Measurements from ENCODE around the gene ITIH1. TPM values are rescaled to one million over a fixed set of nuclear protein-coding genes. Genes with fewer than 3 reads are reported as not detected.
A peak's percentile ranks its signal among the peaks of the same experiment; 100 is the strongest.

Gene ITIH1
- total and polyA plus RNA-seq, 7 donors = 0.85 TPM; not detected in 6

- Histone ChIP-seq H3K4me1 (no peaks in the 10 kb centered on the region), H3K27me3 (no peaks in the 10 kb centered on the region), H3K9me3 (no peaks in the 10 kb centered on the region), H3K36me3 (peaks cover 0 to 13% (median 8%) of the 10 kb centered on the region in 4 donors), H3K27ac (no peak overlapping the region), H3K4me3 (no peak overlapping the region)
- intact Hi-C loops (cut with DNase I) = no loop called here
- TF ChIP-seq CTCF (IDR thresholded peaks at IDR 0.05) = no peak
- TF ChIP-seq EP300 (IDR thresholded peaks at IDR 0.05) = no peak
- TF ChIP-seq POLR2AphosphoS5 (IDR thresholded peaks at IDR 0.05) = no peak
- no peak for TF ChIP-seq POLR2A (IDR thresholded peaks at IDR 0.05)
- 76 to 93% methylated on average over 2 of the region's 2 CpGs for WGBS, 2 donors
- DNase-seq = no peak
These were observed 42.5 kb downstream of the ITIH1 start for GRCh38 chr3:52819936-52820335.

- Histone ChIP-seq H3K36me3 (peaks cover 0 to 13% (median 8%) of the 10 kb centered on the region in 4 donors), H3K4me3 (no peak overlapping the region), H3K27me3 (no peaks in the 10 kb centered on the region), H3K4me1 (no peaks in the 10 kb centered on the region), H3K27ac (no peak overlapping the region), H3K9me3 (no peaks in the 10 kb centered on the region)
- no peak for DNase-seq
- TF ChIP-seq POLR2AphosphoS5 (IDR thresholded peaks at IDR 0.05) = no peak
- no peak for TF ChIP-seq EP300 (IDR thresholded peaks at IDR 0.05)
- TF ChIP-seq CTCF (IDR thresholded peaks at IDR 0.05) = peak in 1 of 4 experiments; percentile 30
- no peak for TF ChIP-seq POLR2A (IDR thresholded peaks at IDR 0.05)
- 58 to 68% methylated on average over 11 of the region's 11 CpGs for WGBS, 2 donors
- intact Hi-C loops (cut with DNase I) = no loop called here
These were observed 43.3 kb downstream of the ITIH1 start for GRCh38 chr3:52820736-52821135.

- TF ChIP-seq POLR2A (IDR thresholded peaks at IDR 0.05) (no peak), EP300 (IDR thresholded peaks at IDR 0.05) (no peak), CTCF (IDR thresholded peaks at IDR 0.05) (no peak), POLR2AphosphoS5 (IDR thresholded peaks at IDR 0.05) (no peak)
- no peak overlapping the region for H3K4me3 ChIP-seq
- 68 to 86% methylated on average over 5 of the region's 5 CpGs for WGBS, 2 donors
- no peak overlapping the region for H3K27ac ChIP-seq
- H3K9me3 ChIP-seq = no peaks in the 10 kb centered on the region
- no peaks in the 10 kb centered on the region for H3K4me1 ChIP-seq
- peaks cover 0 to 13% (median 8%) of the 10 kb centered on the region in 4 donors for H3K36me3 ChIP-seq
- intact Hi-C loops (cut with DNase I) = no loop called here
- no peak for DNase-seq
- no peaks in the 10 kb centered on the region for H3K27me3 ChIP-seq
These were observed 45.0 kb downstream of the ITIH1 start for GRCh38 chr3:52822363-52822762.

GRCh38 chr3:52824037-52824436 lies 46.6 kb downstream of the ITIH1 start:
- DNase-seq = no peak
- intact Hi-C loops (cut with DNase I) = no loop called here
- no peaks in the 10 kb centered on the region for H3K27me3 ChIP-seq
- H3K36me3 ChIP-seq = peaks cover 0 to 13% (median 8%) of the 10 kb centered on the region in 4 donors
- WGBS, 2 donors = 91 to 95% methylated on average over 10 of the region's 10 CpGs
- H3K4me1 ChIP-seq = no peaks in the 10 kb centered on the region
- no peak overlapping the region for H3K4me3 ChIP-seq
- no peaks in the 10 kb centered on the region for H3K9me3 ChIP-seq
- H3K27ac ChIP-seq = no peak overlapping the region
- TF ChIP-seq POLR2A (IDR thresholded peaks at IDR 0.05) (no peak), CTCF (IDR thresholded peaks at IDR 0.05) (no peak), EP300 (IDR thresholded peaks at IDR 0.05) (no peak), POLR2AphosphoS5 (IDR thresholded peaks at IDR 0.05) (no peak)

- peaks cover 0 to 13% (median 11%) of the 10 kb centered on the region in 4 donors for H3K4me1 ChIP-seq
- WGBS, 2 donors = 77 to 82% methylated on average over 9 of the region's 9 CpGs
These were observed 50.0 kb downstream of the ITIH1 start for GRCh38 chr3:52827441-52827840.

More at GRCh38 chr3:52827441-52827840, 50.0 kb downstream of the ITIH1 start:
- H3K4me3 ChIP-seq = no peak overlapping the region
- H3K36me3 ChIP-seq = peaks cover 0 to 13% (median 8%) of the 10 kb centered on the region in 4 donors
- intact Hi-C loops (cut with DNase I) = no loop called here
- no peak for TF ChIP-seq EP300 (IDR thresholded peaks at IDR 0.05)
- TF ChIP-seq POLR2AphosphoS5 (IDR thresholded peaks at IDR 0.05) = no peak
- no peak for TF ChIP-seq CTCF (IDR thresholded peaks at IDR 0.05)
- TF ChIP-seq POLR2A (IDR thresholded peaks at IDR 0.05) = no peak
- H3K27me3 ChIP-seq = no peaks in the 10 kb centered on the region
- no peak for DNase-seq
- H3K9me3 ChIP-seq = no peaks in the 10 kb centered on the region
- H3K27ac ChIP-seq = no peak overlapping the region

Data from sigmoid colon (tissue), 7 donors.